AG04449 (cell line): ENCODE measurements around the gene TSPAN9.

ENCODE experiments used
- CTCF ChIA-PET: fragments of 350-600 bp; formaldehyde crosslinking; extraction: SDS; loops from one replicate; lab custom pipeline; 2021; ENCODE audit warnings: antibody characterized with exemption; lab: Yijun Ruan, JAX
- POLR2A ChIA-PET: fragments of 400-600, 350-600 bp; formaldehyde crosslinking; extraction: SDS; loops from one replicate; lab custom pipeline; 2020; ENCODE audit warnings: antibody characterized with exemption, inconsistent platforms; lab: Yijun Ruan, JAX
- DNase-seq: peaks from one replicate; pipeline ENCODE4 v3.0.0-alpha.2; 2010; ENCODE audit warnings: low read depth, low spot score
- H3K4me3 ChIP-seq: 2 replicates; pipeline ENCODE4 v1.5.1; 2011; ENCODE audit warnings: low read depth, mild to moderate bottlenecking, control low read depth, low read length
- CTCF ChIP-seq: IDR thresholded peaks from one replicate; pipeline ENCODE4 v1.5.1; 2011; ENCODE audit warnings: mild to moderate bottlenecking, moderate library complexity, low read length, control low read depth, inconsistent platforms; ENCODE audit not compliant: insufficient read depth; ENCODE audit errors: missing control alignments

The TSPAN9 gene

GRCh38 chr12:3207858-3208257 lies 130.7 kb downstream of the TSPAN9 start:
- CTCF ChIA-PET: interaction anchor here (1.0 to 10.3 kb wide), 8 partner anchors 9 to 93 kb away, joined by 3 to 131 read pairs (median 11); no protein-coding TSS in a partner anchor
- POLR2A ChIA-PET: no interaction called here
- no peak overlapping the region for H3K4me3 ChIP-seq
- no peak for TF ChIP-seq CTCF
- no peak for DNase-seq

- no peak overlapping the region for H3K4me3 ChIP-seq
- TF ChIP-seq CTCF: no peak
- ChIA-PET POLR2A (no interaction called here), CTCF (interaction anchor here (0.8 to 7.4 kb wide), 4 partner anchors 11 to 139 kb away, joined by 3 to 108 read pairs (median 4); no protein-coding TSS in a partner anchor)
- no peak for DNase-seq
These were observed 136.0 kb downstream of the TSPAN9 start for GRCh38 chr12:3213188-3213587.

- DNase-seq: no peak
- POLR2A ChIA-PET: no interaction called here
- CTCF ChIA-PET: interaction anchor here (0.8 to 7.4 kb wide), 6 partner anchors 8 to 140 kb away, joined by 3 to 108 read pairs (median 5); no protein-coding TSS in a partner anchor
- no peak overlapping the region for H3K4me3 ChIP-seq
- TF ChIP-seq CTCF: no peak
These were observed 136.6 kb downstream of the TSPAN9 start for GRCh38 chr12:3213768-3214167.

- no peak for TF ChIP-seq CTCF
- POLR2A ChIA-PET: no interaction called here
- no peak overlapping the region for H3K4me3 ChIP-seq
- CTCF ChIA-PET: interaction anchor here (1.3 to 7.4 kb wide), 4 partner anchors 9 to 46 kb away, joined by 4 to 108 read pairs (median 5); no protein-coding TSS in a partner anchor
- DNase-seq: no peak
These were observed 137.6 kb downstream of the TSPAN9 start for GRCh38 chr12:3214526-3215365.

- no peak for TF ChIP-seq CTCF
- no peak for DNase-seq
- CTCF ChIA-PET: interaction anchor here (1.0 to 7.4 kb wide), 5 partner anchors 10 to 80 kb away, joined by 3 to 108 read pairs (median 5); no protein-coding TSS in a partner anchor
- POLR2A ChIA-PET: no interaction called here
- H3K4me3 ChIP-seq: no peak overlapping the region
These were observed 138.3 kb downstream of the TSPAN9 start for GRCh38 chr12:3215410-3215975.

GRCh38 chr12:3216097-3216496 lies 138.9 kb downstream of the TSPAN9 start:
- no peak overlapping the region for H3K4me3 ChIP-seq
- CTCF ChIA-PET: interaction anchor here (0.6 to 7.4 kb wide), 7 partner anchors 9 to 143 kb away, joined by 3 to 108 read pairs (median 3); no protein-coding TSS in a partner anchor
- no peak for DNase-seq
- TF ChIP-seq CTCF: no peak
- POLR2A ChIA-PET: no interaction called here
